ENCODE data around the gene DGKI.
"Not testable (repeated sequence)": the region's sequence is repeated elsewhere in the genome, so short reads cannot be mapped to it uniquely, and the experiment has no call there.

GRCh38 chr7:137448572-137448971 lies 398.2 kb downstream of the DGKI start:
- not testable (repeated sequence) for TF ChIP-seq POLR2A (IDR thresholded peaks at IDR 0.05)
- TF ChIP-seq, protein P1, sequence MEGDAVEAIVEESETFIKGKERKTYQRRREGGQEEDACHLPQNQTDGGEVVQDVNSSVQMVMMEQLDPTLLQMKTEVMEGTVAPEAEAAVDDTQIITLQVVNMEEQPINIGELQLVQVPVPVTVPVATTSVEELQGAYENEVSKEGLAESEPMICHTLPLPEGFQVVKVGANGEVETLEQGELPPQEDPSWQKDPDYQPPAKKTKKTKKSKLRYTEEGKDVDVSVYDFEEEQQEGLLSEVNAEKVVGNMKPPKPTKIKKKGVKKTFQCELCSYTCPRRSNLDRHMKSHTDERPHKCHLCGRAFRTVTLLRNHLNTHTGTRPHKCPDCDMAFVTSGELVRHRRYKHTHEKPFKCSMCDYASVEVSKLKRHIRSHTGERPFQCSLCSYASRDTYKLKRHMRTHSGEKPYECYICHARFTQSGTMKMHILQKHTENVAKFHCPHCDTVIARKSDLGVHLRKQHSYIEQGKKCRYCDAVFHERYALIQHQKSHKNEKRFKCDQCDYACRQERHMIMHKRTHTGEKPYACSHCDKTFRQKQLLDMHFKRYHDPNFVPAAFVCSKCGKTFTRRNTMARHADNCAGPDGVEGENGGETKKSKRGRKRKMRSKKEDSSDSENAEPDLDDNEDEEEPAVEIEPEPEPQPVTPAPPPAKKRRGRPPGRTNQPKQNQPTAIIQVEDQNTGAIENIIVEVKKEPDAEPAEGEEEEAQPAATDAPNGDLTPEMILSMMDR (IDR thresholded peaks at IDR 0.05 in 4 of 5, conservative IDR thresholded peaks at IDR 0.05 in 1 of 5): not testable (repeated sequence)
